GM18870 (cell line): ENCODE measurements around the gene NEMP1.

Experiments
- ATAC-seq: cut with Tn5 transposase; IDR thresholded peaks from one replicate; pipeline ENCODE4 v1.9.1; 2021; ENCODE audit warnings: moderate library complexity; ENCODE audit not compliant: unreplicated experiment

Gene NEMP1

DNA sequence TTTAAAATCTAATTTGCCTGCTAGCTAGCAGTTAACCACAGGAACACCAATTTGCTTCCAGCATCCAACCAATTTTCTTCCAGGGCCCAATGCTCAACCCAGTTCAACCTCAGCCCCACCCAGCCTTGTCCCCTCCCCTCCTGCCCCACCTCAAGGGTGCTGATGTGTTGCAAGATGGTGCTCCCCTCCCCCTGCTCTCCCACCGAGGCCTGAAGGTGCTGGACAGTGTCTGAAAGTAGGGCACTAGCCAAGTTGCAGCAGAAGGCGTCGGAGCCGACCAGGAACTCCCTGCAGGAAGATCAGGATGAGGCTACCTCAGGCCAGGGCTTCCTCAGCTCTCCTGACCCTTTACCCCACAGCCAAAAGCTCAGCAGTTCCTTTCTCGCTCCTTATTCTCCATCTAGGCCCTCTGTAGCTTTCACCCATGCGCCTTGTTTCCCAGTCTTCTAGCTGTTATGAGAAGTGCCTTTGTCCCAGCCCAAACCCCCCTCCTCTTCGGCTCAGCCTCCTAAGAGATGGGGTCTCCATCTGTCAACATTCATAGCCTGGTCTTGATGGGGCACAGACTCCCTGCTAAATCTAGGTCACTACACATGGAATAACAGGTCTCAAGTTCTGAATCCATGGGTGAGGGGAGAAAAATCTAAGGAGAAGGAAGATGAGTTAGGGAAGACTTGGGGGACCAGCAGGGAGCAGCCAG lies 29.0 kb upstream of the NEMP1 start:
- no peak for ATAC-seq

DNA sequence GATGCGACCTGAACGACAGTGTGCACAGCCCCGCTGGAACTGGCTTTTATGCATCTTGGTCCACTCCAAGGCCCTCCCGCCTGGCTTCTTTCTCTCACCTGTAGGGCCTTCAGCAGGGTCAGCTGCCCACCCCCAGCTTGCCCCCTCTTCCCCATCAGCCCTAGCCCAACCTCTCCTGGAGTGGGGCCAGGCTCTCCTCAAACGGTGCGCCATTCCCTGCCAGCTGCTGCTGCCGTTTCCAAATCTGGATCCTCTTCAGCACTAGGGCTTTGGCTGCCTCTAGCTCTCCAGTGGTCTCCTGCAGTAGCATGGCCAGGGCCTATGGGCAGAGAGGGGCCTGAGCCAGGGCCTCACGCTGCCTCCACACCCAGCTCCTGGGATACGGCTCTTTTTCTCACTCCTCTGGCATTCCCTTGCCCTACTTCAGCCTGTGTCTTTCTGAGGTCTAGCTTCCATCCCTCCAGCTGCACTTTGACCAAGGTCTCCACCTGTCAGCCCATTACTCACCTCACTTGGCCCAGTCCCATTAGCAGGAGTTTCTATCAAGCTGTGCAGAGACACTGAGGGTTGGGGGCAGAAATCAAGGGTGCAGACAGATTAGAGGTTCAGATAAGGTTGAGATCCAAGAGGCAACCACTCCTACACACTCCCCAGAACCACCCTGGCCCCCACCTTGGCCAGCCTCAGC lies 27.6 kb upstream of the NEMP1 start:
- ATAC-seq: no peak

DNA sequence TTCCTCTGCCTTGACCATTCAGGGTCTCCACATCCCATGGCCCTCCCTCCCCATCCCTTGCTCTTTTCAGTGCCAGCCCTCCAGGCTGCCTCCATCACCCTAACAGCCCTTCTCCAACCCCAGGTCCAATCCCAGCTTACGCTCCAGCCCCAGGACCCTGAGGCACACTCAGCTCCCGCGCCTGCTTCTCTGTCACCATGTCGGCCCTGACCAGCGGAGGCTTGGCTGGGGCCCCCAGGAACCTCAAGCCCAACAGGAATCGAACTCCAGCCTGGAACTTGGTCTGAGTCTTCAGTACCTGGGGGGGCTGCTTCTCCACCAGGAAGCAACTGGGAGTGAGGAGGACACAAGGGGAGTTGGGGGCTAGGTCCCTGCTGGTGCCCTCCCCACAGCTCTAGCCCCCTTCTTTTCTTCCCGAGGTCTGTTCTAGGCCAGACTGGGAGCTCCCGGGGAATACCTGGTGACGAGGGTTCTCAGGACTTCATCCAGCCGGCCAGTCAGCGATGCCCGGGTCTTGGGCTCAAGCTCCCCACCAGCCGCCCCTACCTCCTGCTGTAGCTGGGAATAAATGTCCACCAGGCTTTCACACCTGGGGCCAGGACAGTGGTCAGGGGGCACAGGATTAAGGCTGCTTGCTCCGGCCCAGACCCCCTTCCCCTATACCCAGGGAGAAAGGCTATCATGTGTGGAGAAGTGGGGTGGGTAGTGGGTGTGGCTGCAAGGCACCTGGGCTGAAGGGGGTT lies 26.6 kb upstream of the NEMP1 start:
- ATAC-seq: no peak

DNA sequence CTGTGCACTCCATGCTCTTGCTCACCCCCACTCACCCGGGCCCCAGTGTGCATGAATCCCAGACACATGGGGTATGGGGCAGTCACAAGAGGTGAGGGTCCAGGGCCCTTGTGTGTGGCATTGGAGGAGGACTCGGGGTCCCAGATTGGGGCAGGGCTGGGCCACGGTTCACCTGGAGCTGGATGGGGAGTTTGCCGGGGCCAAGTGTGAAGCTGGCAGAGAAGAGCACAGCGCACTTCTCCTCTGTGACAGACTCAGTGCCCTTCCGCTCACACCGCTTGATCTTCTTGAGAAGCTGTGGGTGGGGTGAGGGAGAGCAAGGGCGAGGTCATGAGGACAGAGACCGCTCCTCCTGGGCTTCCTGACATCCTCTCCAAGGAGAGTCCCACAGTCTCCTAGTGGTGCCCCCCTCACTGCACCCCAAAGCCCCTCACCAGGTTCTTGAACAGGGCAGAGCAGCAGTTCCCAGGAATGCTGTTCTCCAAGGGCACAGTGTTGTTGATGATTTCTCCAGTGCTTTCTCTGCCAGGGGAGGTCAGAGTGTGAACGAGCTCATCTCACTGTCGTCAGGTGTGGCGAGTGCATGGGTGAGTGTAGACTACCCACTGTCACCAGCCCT lies 25.8 kb upstream of the NEMP1 start:
- ATAC-seq: no peak

- no peak for ATAC-seq
Measured at GRCh38 chr12:57103856-57104255, 25.3 kb upstream of the NEMP1 start.

DNA sequence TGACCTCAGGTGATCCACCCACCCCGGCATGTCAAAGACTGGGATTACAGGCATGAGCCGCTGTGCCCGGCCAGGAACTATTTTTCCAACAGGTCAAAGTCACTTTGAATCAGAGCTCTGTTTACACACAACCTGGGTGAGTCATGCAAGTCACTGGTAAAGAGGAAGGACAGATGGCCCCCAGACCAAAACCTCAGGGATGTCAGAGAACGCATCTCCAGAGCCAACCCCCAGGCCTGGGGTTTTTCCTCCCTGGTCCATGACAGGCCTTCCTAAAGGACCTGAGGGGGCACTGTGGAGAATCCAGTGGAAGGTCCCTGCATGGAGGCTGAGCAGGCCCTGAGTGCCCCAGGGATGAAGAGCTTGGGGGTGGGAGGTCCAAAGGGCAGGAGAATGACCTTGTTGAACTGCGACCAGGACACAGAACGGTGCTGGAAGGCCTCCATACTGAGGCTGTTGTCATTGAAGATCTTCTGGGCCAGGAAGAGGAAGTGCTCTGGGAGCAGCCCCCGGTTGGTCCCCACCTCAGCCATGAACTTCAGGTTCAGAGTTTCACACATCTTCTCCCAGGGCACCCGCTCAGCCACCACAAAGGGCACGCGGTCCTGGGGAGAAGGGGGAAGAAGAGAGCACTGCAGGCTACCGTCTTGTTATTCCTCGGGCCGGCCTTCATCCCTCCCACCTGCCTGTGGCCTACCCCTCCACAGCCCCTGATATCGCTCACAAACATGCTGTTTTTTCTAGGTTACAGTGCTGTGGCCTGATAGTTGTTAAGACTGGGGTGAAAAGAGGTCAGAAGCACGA lies 23.5 kb upstream of the NEMP1 start:
- ATAC-seq: no peak

DNA sequence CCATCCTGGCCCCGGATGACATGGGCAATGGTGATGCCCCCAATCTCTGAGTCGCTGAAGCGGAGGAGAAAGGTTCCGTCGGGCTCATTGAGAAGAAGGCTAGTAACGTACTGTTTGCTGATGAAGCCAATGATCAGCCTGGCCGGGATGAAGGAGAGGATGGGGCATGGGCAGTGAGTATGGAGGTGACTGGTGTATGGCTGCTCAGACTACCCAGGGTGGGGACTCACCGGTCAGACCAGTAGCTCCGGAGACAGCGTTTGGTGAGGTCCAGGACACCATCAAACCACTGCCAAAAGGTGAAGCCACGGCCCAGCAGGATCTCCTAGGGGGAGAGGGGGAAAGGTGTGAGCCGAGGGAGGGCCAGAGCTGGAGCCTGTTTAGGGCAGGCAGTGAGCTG lies 21.2 kb upstream of the NEMP1 start:
- ATAC-seq: no peak

GRCh38 chr12:57099047-57099714 lies 20.6 kb upstream of the NEMP1 start:
- ATAC-seq: no peak

DNA sequence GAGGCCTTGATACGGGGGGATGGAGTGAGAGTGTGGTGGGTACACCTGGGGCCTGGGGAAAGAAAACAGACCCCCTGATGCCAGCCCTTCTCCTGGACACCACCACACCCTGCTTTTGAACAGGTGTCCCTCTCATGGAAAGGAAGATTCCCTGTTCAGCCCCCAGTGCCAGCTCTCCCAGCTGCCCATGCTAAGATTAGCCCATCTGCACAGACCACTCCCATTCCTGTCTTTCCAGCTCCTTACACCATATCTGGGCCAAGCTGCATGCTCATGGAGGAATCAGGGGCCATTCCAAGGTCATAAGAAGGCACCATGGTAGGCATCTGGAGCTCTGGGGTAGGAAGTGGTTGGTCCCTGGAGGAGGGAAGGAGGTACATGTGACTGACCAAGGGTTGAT lies 20.0 kb upstream of the NEMP1 start:
- no peak for ATAC-seq

DNA sequence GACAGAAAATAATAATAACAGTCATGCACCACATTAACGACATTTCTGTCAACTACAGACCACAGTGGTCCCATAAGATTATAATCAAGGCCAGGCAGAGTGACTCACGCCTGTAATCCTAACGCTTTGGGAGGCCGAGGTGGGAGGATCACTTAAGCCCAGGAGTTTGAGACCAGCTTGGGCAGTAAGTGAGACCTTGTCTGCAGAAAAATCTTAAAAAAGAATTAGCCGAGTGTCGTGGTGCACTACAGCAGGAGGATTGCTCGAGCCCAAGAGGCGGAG lies 18.9 kb upstream of the NEMP1 start:
- ATAC-seq: no peak

DNA sequence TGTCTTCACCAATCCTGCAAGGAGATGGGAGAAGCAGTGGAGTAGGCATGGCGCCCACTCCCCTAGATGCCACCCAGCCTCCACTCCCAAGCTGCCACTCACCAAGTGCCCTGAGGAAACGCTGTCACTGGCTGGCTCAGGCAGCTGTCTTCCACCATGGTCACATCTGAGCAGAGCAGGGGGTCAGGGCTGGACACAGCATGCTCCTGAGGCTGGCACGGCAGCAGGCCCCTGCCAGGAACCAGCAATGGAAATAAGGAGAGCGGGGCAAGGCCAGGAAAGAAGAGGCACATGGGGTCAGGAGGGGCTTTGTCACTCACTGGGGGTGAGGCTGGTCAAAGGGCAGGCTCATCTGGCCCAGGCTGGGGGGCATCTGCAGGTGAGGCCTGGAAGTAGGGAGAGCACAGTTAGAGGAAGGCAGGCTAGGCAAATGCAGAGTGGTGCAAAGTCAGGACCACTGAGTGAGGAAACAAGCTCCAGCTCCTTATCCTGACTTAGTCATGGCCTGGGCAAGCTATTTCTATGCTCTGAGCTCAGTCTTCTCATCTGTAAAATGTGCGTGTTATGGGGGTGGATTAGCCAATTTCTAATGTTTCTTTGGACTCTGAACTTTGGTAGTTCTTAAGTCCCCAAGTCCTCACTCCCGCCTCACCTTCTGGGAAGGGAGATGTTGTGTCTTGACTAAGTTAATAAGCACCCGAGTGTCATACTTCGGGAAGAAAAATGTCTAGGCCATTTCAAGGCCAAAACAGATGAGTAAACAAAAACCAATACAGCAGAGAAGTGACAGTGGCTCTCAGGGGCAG lies 18.4 kb upstream of the NEMP1 start:
- no peak for ATAC-seq

DNA sequence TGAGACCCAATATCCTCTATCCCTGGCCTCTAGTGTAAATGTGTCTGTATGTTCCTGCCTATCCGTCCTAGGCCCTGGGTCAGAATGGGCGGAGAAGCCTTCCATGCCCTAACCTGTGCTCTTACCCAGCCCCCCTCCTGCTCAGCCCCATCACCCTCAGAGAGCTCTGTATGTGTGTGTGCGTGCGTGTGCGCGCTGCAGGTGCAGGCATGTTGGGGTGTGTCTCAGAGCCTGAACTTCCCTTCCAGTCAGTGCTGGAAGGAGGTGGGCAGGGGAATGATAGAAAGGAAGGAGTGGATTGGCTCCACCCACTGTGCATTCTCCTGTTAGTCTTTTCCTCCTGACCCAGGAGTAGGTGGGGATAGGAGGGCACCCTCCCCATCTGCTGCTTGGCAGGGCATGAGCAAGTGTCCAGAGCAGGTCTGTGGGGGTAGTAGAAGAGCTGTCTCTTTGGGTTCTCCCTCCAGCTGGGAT lies 17.5 kb upstream of the NEMP1 start:
- ATAC-seq: no peak

DNA sequence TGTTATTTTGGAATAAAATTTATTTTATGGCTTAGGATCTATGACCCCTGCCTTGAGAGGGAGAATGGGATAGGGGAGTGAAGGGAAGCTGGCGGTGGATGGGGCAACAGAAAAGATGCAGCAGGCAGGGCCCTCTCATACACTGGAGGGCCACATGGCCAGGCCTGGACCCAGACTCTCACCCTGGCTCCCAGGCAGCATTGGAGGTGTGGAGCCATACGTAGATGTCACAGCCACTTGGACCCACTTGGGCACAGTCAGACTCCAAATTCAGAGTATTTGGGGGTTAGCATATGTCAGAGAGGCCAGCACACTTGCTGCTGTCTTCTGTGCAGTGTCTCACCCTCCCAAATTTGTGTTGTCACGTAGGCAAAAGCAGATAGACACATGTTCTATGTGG lies 16.8 kb upstream of the NEMP1 start:
- ATAC-seq: no peak

DNA sequence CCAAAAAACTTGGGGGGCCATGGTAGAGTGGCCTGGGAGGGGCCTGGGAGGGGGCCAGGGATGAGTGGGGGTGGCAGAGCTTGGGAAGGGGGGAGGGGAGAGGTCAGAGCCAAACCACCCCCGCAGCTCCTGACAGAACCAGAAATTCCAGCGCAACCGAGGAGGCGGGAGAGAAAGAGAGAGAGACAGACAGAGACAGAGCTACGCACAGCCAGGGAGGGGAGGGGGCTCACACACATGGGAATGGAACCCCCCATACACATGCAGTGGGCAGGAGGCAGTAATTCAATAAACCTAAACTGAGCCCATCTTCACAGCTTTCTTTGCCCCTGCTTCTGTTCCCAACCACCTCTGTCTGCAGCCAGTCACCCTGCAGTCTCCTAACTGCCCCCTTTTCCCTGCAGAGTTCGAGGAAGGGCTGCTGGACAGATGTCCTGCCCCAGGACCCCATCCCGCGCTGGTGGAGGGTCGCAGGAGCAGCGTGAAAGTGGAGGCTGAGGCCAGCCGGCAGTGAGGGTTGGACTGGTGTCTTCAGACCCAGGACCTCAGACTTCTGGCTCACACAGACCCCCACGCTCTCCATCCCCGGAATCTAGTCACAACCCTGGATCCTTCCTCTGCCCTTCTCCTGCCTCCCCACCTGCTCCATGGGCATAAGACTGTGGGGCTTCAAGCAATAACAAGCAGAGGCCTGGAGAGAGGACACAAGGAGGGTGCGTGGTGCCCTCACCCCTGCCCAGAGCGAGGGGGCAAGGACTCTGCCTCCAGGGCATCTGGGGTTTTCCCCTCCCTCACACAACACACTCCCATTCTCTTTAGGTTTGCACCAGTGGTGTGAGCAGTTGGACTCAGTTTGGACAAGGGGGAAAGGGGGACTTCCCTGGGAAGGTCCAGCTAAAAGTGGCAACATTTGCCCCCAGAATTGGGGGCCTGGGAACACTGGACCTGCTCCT lies 15.9 kb upstream of the NEMP1 start:
- no peak for ATAC-seq

DNA sequence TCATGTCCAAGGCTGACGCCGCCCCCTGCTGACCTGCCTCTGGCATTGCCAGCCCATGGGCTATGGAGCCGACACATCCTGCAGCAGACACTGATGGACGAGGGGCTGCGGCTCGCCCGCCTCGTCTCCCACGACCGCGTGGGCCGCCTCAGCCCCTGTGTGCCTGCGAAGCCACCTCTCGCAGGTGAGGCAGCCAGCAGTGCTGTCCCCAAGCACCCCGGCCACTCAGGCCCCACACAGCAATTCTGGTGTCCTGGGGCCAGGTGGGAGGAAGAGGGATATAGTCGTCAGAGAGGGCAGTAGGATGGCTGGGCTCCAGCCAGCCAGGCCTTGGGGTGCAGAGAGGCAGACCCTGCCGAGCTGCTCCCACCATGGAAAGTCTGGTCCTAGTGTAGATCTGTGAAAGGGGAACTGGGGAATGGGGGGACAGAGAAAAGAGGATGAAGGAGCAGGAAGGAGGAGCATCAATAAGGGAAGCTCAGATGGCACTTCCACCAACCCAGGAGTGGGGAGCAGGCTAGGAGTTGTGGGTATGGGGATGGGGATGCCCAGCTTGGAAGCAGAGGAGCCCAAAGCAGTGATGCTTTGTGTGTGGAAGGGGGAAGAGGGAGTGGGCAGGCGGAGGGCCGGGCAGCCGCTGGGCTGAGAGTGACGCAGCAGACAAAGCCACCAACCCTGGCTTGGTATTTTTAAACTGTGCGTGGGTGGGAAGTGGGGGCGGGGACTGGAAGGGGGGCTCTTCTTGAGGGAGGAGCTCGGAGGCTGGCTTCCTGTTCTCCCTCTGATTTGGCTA lies 15.0 kb upstream of the NEMP1 start:
- ATAC-seq: no peak

DNA sequence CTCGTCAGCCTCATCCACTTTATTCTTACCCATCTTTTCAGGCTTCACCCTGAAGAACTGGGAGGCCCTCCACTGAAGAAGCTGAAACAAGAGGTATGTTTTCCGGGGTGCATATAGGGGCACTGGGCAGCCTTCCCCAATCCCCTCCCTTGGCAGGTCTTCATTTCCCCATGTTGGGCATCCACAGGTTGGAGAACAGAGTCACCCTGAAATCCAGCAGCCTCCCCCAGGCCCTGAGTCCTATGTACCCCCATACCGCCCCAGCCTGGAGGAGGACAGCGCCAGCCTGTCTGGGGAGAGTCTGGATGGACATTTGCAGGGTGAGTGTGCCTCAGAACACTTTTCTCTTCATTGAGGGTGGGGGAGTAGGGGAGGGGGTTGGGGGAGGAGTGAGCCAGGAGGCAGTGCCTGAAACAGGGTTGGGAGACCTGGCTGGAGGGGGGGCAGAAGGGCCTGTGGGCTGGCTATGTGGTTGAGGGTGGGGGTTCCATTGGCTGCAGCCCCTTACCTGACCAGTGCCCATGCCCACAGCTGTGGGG lies 14.4 kb upstream of the NEMP1 start:
- no peak for ATAC-seq

- ATAC-seq: no peak
Measured at GRCh38 chr12:57092529-57092862, 13.9 kb upstream of the NEMP1 start.
